NB4 (cell line): ENCODE measurements around the gene MAPK1.
"Not testable (repeated sequence)": the region's sequence is repeated elsewhere in the genome, so short reads cannot be mapped to it uniquely, and the experiment has no call there.

ENCODE experiments used
- POLR2A ChIP-seq: IDR thresholded peaks from 2 replicates; pipeline ENCODE4 v1.6.1; 2011; ENCODE audit warnings: mild to moderate bottlenecking; ENCODE audit not compliant: insufficient read length; ENCODE audit errors: extremely low read depth
- TF ChIP-seq, protein P1 (sequence below): IDR thresholded peaks from one replicate; pipeline ENCODE4 v1.5.1; 2012; ENCODE audit warnings: low read depth, low read length
- TF ChIP-seq, protein P2 (sequence below): IDR thresholded peaks from 2 replicates; pipeline ENCODE4 v1.6.1; 2011; ENCODE audit warnings: low read depth, low read length

DNA sequence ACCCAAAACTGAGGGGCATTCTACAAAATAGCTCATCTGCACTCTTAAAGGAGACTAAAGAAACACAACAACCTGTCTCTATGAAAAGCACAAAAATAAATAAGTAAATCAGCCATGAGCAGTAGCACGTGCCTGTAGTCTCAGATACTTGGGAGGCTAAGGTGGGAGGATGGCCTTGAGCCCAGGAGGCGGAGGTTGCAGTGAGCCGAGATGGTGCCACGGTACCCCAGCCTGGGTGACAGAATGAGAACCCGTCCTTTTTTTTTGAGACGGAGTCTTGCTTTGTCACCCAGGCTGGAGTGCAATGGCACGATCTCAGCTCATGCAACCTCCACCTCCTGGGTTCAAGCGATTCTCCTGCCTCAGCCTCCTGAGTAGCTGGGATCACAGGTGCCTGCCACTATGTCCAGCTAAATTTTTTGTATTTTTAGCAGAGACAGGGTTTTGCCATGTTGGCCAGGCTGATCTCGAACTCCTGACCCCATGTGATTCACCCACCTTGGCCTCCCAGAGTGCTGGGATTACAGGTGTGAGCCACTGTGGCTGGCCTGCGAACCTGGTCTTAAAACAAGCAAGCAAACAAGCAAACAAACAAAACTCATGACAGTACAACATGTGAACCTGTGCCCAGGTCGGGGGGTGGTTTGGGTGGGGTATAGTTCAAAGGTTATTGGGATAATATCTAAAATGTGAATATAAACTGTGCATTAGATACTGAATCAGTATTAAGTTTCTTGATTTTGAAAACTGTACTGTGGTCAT lies 76.4 kb downstream of the MAPK1 start:
- TF ChIP-seq, protein P1, sequence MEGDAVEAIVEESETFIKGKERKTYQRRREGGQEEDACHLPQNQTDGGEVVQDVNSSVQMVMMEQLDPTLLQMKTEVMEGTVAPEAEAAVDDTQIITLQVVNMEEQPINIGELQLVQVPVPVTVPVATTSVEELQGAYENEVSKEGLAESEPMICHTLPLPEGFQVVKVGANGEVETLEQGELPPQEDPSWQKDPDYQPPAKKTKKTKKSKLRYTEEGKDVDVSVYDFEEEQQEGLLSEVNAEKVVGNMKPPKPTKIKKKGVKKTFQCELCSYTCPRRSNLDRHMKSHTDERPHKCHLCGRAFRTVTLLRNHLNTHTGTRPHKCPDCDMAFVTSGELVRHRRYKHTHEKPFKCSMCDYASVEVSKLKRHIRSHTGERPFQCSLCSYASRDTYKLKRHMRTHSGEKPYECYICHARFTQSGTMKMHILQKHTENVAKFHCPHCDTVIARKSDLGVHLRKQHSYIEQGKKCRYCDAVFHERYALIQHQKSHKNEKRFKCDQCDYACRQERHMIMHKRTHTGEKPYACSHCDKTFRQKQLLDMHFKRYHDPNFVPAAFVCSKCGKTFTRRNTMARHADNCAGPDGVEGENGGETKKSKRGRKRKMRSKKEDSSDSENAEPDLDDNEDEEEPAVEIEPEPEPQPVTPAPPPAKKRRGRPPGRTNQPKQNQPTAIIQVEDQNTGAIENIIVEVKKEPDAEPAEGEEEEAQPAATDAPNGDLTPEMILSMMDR, result not testable (repeated sequence)
- TF ChIP-seq POLR2A, result not testable (repeated sequence)
- TF ChIP-seq, protein P2, sequence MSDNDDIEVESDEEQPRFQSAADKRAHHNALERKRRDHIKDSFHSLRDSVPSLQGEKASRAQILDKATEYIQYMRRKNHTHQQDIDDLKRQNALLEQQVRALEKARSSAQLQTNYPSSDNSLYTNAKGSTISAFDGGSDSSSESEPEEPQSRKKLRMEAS, result not testable (repeated sequence)
